ENCODE results near the gene NAT10.

DNA sequence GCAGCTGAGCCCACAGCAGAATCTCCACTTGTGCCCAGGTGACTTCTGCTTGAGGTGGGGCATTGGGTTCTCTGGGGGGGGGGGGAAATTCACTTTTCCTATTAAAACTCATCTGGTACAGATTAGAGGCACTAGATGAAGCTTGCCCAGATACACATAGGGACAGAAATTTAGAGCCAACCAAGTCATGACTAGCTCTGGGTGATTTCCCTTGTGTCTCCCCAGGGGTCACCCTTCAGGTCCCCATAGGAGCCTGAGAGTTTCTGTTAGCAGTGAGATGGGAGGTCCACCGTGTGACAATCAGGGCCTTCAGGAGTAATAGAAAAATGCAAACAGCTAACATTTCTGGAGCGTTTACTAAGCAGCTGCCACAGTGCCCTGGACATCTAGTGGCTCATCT, 77.0 kb downstream of the NAT10 start:
- TF ChIP-seq, protein P1, sequence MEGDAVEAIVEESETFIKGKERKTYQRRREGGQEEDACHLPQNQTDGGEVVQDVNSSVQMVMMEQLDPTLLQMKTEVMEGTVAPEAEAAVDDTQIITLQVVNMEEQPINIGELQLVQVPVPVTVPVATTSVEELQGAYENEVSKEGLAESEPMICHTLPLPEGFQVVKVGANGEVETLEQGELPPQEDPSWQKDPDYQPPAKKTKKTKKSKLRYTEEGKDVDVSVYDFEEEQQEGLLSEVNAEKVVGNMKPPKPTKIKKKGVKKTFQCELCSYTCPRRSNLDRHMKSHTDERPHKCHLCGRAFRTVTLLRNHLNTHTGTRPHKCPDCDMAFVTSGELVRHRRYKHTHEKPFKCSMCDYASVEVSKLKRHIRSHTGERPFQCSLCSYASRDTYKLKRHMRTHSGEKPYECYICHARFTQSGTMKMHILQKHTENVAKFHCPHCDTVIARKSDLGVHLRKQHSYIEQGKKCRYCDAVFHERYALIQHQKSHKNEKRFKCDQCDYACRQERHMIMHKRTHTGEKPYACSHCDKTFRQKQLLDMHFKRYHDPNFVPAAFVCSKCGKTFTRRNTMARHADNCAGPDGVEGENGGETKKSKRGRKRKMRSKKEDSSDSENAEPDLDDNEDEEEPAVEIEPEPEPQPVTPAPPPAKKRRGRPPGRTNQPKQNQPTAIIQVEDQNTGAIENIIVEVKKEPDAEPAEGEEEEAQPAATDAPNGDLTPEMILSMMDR (IDR thresholded peaks at IDR 0.05; ENCODE audit: insufficient read depth, low read length): no peak
- TF ChIP-seq POLR2AphosphoS5 (IDR thresholded peaks at IDR 0.05; ENCODE audit: low read depth): no peak

Measured in HL-60 (cell line).